GM19023 (cell line): ENCODE results near the gene ADAMTS14.
"Not testable (repeated sequence)": the region's sequence is repeated elsewhere in the genome, so short reads cannot be mapped to it uniquely, and the experiment has no call there.

Experiments
- ATAC-seq: cut with Tn5 transposase; IDR thresholded peaks from one replicate; pipeline ENCODE4 v1.9.1; 2021; ENCODE audit warnings: mild to moderate bottlenecking, moderate library complexity; ENCODE audit not compliant: unreplicated experiment

The ADAMTS14 gene

DNA sequence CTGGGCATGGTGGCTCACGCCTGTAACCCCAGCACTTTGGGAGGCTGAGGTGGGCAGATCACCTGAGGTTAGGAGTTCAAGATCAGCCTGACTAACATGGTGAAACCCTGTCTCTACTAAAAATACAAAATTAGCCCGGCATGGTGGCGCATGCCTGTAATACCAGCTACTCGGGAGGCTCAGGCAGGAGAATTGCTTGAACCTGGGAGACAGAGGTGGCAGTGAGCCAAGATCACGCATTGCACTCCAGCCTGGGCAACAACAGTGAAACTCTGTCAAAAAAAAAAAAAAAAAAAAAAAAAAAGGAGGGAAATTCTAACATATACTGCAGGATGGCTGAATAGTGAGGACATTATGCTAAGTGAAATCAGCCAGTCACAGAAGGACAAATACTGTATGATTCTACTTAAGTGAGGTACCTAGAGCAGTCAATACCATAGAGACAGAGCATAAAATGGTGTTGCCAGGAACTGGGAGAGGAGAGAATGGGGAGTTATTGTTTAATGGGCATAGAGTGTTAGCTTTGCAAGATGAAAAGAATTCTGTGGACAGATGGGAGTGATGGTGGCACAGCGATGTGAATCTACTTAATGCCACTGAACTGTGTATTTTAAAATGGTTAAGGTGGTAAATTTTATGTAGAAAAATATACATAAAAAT, 95.8 kb downstream of the ADAMTS14 start:
- not testable (repeated sequence) for ATAC-seq

DNA sequence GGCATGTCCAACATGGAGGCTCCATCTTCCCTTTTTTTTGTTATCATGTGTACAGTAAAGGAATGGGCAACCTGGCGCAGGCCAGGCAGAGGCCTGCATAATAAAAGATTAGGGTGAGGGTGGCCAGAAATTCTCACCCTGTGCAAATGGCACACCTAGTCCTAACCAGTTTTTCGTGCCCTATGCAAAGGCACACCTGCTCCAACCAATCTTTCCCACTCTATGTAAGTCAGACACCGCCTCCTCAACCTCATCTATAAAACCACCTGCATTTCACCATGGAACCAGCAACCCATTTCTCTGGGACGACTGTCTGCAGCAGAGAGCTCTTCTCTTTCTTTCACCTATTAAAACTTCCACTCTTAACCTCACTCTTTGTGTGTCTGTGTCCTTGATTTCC, 96.8 kb downstream of the ADAMTS14 start:
- ATAC-seq = no peak

DNA sequence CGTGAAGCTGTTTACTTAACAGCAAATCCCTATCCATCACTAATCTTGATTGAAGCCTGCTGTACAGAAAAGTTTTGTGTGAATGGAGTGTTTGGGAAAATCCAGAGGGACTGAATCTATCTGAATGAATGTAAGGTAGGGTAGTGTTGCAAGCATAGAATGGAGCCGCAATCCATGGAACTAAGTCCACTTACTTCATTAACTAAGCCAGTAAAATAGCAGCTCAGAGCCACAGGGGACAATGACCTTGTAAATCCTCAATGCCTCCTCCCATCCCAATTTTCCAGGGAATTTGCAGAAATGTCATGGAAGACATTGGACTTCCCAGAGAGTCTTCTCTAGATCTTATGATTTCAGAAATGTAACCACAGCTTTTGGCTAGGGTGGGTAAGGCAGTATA, 97.7 kb downstream of the ADAMTS14 start:
- ATAC-seq = no peak

DNA sequence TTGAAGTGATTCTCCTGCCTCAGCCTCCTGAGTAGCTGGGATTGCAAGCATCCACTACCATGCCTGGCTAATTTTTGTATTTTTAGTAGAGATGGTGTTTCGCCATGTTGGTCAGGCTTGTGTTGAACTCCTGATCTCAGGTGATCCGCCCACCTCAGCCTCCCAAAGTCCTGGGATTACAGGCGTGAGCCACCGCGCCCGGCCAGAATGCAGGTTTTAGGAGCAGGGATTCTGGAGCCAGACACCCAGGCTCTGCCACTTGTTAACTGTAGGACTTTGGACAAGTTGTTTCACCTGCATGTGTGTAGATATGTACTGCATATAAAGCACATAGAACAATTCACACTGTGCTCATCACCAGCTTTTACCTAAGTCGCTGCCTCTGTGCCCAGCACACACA, 98.2 kb downstream of the ADAMTS14 start:
- ATAC-seq = not testable (repeated sequence)

DNA sequence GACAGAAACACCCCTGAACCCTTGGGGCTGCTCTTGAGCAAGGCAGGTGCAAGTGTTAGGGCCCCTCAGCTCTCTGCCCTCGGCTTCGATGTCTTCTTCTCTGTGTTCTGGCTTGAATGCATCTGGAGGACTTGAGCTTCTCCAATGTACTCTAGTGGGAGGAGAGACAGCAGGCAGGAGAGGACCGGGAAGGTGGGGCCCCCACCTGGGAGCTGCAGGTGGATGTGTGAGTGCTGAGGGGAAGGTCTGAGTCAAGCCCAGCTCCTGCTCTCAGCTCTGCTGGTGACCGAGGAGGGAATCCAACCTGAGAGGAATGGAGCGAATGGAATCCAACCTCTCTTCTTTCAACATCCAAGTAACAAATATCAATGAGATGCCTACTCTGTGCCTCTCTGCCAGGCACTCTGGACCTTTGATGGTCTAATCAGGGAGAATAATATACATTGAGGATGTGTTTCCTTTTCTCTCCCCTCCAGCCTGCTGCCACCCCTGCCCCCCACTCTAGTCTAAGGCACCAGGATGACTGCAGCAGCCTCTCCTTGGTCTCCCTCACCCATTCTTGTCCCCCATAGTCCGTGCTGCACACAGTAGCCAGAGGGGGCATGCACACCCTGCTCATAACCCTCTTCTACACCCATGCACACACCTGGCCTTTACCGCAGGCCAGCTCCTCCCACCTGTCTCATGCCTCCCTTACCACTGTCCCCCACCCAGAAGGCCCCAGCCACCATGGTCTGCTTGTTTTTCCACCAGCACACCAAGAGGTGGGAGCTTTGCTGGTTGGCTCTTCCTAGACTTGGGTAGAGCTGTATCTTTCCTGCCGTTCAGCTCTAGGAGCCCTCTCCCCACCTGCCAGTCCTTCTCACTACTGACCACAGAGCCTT, 99.2 kb downstream of the ADAMTS14 start:
- no peak for ATAC-seq

DNA sequence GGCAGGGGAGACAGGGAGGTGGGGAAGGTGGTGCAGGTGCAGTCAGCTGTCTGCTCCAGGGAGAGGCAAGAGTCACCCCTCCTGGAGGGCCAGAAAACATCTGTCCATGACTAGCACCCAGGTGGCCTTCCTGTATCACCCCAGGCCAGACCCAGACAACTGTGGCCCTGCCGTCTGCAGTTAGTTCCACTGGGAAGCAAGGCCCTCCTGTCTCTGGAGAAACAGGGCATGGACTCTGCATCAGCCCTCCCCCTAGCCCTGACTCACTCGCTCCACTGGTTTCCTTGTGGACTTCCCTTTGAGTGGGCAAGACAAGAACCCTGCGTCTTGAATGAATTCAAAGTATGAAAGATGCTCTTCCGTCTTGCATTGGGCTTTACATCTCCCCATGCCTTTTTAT, 100.3 kb downstream of the ADAMTS14 start:
- ATAC-seq = no peak

DNA sequence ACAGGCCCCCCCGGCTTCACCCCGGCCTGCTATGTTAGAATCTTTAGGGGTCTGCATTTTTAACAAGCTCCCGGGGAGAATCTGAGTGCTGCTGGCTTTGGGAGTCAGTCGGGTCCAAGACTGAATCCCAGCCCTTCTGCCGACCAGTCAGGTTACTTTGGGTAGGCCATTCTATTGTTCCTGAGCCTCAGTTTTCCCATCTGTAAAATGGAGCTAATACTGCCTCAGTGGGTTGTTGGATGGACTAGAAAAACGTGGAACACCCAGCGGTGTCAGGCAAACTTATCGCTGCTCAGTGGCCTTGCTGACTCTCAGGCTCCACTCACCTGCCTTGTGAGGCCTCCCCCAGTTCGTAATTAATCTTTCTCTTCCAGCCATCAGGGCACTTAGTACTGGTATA, 101.2 kb downstream of the ADAMTS14 start:
- no peak for ATAC-seq

DNA sequence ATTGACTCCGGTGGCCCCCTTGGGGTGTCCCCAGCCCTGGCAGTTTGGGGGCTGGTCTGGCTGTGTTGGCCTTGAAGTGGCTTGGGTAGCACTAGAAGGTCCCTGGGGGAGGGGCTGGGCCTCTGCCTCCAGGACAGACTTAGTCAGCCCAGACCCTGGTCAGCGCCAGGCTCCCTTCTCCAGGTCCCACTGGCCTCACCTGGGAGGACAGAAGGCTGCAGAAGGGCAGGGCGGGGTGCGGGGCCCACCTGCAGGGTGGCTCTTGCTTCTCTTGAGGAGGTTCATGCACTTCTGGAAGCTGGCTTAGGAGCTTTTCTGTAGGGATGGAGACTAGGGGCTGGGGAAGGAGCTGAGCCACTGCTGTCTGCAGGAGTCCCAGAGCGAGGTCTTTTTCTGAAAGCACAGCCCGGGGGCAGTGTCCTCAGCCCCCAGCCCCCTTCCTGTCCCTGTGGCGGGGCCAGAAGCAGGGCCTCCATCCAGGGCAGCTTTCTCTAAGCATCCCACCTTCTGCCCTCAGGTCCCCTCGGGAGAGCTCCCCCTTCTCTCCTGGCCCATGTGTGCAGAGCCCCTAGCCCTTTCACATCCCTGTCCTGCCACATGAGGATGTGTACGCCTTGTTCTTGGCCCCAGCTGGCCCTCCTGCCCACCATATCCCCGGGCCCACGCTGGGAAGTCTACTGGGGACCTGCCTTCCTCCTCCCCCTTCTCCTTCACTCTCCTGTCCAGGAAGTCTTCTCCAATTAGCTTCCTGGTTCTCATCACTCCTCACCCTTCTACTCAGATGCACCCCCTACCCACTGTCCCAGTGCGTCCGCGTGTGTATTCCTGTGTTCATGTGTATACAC, 101.9 kb downstream of the ADAMTS14 start:
- no peak for ATAC-seq

DNA sequence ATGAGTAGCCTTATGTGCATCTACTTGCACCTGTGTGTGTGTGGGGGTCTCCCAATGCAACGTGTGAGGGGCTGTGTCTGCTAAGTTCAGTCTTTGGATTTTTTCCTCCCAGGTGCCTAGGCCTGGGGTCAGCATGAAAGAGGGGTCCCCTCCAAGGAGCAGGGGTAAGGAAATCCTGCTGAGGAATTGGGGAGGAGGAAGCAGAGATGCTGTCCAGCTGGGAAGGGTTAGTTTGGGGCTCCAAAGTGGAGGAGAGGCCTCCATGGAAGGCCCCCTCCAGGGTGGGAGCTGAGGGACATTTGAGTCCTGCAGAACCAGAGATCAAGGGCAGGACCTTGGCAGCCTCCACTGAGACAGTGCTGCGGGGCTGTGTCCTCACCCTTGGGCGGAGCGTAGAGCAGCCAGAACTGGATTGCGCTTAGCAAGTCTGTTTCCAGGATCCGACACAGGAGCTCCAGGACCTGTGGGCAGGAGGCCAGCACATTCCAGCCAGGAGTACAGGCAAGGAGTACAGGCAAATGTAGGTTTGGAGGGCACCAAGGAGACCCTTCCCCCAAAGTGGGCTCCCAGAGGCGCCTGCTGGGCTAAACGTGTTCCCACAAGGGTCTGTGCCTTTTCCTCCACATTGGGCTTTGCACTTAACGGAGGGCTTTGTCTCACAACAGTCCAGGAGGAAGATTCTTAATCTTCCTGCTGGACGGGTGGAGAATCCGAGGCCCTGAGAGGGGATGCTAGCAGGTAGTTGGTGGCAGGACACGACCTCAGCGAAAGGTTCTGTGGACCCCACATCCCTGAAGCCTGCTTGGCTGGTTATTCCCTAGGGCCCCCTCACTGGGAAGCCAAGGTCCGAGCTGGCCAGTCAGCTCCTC, 102.7 kb downstream of the ADAMTS14 start:
- no peak for ATAC-seq

DNA sequence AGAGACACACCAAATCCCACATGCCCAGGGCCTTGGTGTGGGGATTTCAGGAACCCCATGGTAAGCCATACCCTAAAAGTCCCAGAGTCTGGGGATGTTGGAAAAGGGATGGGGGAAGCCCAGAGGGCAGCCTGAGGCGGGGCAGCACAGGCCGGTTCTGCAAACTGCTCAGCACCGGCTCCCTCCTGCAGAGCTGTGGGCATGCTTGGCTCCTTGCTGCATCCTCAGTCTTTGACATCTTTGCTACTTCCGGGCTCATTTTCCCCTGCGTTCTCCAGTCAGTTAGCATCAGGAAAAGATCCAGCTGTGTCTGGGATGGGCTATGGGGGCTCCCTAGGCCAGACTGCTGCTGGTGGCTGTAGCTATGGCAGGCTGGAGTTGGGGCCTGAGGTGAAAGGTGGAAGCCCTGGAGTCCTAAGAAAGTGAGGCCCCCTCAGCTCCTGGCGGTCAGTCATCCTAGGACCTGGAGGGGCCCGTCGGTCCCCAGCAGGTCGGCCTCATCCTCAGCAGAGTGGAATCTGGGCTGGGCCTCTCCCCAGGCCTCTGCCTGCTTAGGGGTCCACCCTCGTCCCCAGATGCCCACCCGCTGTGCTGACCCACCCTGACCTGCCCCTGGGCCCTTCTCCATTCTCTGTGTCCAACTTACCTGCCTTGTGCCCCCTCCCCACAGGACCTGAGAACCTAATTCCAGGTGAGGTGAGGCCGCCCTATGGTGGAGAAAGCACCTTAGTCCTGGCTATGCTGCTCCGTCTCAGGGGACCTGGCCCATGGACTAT, 103.6 kb downstream of the ADAMTS14 start:
- no peak for ATAC-seq

DNA sequence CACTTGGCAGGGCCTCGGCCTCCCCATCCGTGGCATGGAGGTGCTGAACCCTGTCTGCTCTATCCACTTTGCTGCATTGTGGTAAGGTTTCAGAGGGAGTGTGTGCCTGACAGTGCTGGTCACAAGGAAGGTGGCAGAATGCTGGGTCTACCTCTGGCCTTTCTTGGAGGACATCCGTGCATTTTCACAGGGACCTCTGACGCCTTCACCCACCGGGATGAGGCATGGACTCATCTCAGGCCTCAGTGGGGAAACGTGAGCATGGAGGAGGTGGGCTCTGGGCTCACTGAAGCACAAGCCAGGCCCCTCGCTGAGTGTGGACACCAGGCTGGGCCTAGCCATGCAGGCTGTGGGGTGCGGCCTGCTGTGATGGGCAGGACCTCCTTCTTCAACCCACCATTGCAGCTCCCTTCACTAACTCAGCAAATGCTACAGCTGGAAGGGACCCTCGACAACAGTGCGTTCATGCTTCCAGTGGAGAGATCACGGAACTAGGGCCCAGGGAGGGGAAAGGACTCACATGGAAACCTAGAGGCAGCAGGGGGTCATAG, 104.2 kb downstream of the ADAMTS14 start:
- no peak for ATAC-seq

DNA sequence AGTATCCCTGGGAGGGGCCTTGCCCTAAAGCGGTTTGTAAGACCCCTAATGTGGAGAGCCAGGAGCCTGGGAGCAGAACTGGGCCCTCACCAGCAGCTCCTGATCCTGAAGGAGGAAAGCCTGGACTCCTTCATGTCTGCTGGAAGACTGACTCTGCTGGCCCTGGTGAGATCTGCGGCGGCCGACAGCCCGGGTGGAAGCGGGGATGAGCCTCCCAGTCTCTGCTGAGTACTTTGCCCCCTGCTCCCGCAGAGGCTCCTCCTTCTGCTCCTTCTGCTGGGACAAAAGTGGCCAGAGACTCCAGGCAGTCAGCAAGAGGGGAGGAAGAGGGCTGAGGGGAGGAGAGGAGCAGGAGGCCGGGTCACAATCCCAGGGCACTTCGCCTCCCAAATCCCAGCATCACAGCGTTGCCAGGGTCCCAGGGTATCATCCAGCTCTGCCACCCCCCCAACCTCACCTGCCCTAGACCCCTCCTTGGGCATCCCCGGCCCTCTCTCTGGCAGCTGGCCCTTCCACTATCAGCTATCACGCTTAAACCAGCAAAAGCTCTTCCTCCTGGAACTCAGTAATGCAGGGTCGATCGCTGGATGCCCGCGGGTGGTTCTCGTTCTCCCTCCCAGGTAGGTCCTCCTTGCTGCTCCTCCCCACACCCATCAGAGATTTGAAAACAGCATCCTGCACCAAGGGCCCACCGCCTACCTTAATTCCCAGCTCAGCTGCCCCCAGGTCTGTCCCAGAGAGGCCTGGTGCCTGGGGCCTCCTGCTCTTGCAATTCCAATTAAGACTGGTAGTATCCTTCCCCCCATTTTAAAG, 105.0 kb downstream of the ADAMTS14 start:
- ATAC-seq = no peak

DNA sequence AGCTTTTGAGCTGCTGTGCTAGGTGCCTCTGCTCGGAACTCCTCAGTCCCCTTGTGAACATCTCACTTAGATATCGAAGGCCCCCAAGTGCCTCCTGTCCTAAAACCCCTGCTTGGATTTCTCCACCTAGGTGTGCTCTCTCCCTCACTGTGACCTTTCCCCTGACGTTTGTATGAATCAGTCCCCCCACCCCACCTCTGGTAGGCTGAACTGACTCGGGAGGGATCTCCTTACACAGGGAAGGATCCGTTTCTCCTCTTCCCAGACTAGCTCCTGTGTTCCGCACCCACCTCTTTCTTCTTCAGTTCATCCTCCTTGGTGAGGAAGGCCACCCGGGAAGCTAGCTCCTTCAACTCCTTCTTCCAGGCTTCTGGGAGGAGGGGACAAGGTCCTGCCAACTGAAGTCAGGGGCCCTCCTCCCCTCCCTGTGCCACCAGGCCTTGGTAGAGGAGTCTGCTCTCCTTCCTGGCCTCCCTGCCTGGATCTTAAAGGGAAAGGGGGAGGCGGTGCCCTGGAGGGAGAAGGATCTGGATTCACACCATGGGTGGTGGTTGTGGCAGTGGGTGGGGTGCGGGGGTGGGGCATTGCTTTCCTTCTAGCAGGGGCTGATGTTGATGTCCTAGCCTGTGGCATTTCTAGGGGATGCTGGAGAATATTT, 106.1 kb downstream of the ADAMTS14 start:
- ATAC-seq = no peak

DNA sequence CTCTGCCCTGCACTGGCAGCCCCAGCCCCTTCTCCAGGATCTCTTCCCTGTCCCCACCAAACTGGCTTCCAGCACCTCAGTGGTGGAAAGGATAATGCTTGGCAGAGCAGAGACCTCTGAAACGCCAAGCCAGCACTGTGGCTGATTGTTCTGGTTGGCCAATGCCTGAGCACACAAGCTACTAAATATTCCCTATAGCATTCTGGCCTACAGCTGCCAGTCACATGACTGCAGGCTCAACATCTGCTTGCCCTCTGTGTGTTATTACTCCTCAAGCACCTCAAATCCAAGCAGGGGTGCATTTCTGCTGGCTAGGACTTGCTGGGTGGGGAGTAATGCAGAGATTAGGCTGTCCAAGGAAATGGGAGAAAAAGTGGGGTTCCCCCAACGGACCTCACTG, 106.8 kb downstream of the ADAMTS14 start:
- ATAC-seq = no peak

DNA sequence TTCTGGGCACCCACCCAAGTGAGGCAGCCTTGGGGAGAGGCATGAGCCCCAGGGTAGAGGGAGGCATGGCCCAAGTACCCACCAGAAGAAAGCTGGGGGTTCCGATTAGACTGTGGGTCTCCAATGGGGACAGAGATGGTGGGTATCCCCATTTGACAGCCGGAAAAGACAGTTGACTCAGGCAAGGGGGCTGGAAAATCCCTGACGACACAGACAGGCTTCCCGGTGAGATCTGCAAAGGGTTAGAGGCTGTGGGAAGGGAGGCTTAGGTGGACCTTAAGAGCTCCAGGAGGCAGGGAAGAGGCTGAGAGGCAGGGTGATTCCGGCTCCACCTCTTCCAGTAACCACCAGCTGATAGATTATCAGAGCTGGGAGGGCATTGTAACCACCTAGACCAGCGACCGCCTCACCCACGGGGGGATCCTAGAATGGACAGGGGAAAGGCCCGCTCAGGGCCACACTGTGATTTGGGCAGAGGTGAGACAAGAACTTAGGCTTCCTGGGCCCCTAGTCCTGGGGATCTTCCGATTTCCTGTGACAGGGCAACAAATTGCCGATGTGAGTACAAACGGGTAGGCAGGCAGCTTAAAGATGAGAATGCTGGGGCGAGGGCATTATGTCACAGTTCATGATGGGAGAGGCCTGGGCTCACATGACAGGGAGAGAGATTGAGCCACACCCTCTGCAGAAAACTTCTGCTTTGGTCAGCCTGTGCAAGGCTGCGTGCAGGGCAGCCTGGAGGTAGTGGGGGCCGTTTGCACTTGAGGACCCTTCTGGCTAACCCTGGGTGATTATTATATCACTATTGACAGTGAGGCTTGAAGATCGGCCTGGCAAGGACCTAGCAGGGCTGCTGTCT, 107.4 kb downstream of the ADAMTS14 start:
- no peak for ATAC-seq

DNA sequence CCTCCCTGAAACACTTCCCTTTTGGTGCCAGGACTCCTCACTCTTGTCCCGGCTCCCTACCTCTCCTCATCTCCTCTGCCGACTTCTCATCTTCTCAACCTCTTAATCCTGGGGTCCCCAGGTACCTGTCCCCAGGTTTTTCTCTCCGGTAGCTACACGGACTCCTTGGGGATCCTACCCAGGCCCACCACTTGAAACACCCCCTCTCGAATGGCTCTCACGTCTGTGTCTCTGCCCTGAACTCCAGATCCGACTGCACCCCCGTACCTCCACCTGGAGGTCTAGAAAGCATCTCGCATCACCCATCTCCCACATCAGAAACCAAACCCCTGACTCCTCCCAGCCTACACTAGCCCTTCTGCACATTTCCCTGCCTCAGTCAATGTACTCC, 108.1 kb downstream of the ADAMTS14 start:
- ATAC-seq = no peak

DNA sequence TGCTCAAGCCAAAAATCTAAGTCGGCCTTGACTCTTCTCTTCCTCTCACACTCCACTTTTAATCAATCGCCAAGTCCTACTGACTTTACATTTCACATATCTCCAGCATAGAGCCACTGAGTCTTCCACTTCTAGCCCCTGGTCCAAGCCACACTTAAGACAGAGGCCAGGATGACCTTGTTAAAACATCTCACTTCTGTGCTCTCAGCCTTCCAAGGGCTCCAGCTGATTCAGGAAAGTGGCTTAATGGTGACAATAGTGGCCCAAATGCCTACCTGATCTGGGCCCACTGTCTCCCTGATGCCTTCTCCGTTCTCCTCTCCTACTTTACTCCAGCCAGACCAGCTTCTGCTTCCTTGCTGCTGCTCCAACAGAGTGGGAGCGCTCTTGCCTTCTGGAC, 108.5 kb downstream of the ADAMTS14 start:
- no peak for ATAC-seq
